Astrocyte (in vitro differentiated cells and primary cell): ENCODE data around the gene GPRC5D.

Experiments used
- CTCF ChIP-seq: IDR thresholded peaks from 2 replicates; pipeline ENCODE4 v1.5.1; 2011; ENCODE audit warnings: low read depth, mild to moderate bottlenecking, inconsistent platforms, low read length, moderate library complexity; ENCODE audit not compliant: insufficient read depth
- EZH2 ChIP-seq: IDR thresholded peaks from 2 replicates; pipeline ENCODE4 v1.6.1; 2012; ENCODE audit warnings: mild to moderate bottlenecking, low read length, inconsistent platforms; ENCODE audit not compliant: insufficient read depth

DNA sequence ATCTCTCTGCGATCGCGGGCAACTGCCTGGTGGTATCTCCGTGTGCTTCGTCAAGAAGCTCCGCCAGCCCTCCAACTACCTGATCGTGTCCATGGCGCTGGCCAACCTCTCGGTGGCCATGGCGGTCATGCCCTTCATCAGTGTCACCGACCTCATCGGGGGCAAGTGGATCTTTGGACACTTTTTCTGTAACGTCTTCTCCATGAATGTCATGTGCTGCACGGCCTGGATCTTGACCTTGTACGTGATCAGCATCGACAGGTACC, 49.7 kb upstream of the GPRC5D start:
- no peak for TF ChIP-seq CTCF
- no peak for TF ChIP-seq EZH2
